Panc1 (cell line): Measurements from ENCODE around the gene PTGR3. TPM values are rescaled to one million over a fixed set of nuclear protein-coding genes. Genes with fewer than 3 reads are reported as not detected.

Source experiments
- ATAC-seq: fragments of 200-7000 bp; cut with Tn5 transposase; 2 replicates; pipeline ENCODE4 v1.9.1; 2020; ENCODE audit warnings: mild to moderate bottlenecking, moderate library complexity
- BruUV-seq: library from RNA; stranded (reverse); fragments of 400-500 nt; replicated peaks from 2 replicates; lab custom pipeline; 2021; lab: Mats Ljungman, UMichigan
- CTCF ChIA-PET: fragments of 300-600 bp; sonication (Branson Sonifier 250); formaldehyde crosslinking; loops from one replicate; lab custom pipeline; 2022; ENCODE audit warnings: antibody characterized with exemption; lab: Charles Lee
- POLR2A ChIA-PET: fragments of 300-600 bp; sonication (Branson Sonifier 250); formaldehyde crosslinking; loops from one replicate; lab custom pipeline; 2022; ENCODE audit warnings: antibody characterized with exemption; lab: Charles Lee
- DNase-seq: peaks from one replicate; pipeline ENCODE4 v3.0.0-alpha.2; 2010; ENCODE audit warnings: low read depth, low spot score
- H3K27ac ChIP-seq: 2 replicates; pipeline ENCODE4 v1.5.1; 2011; ENCODE audit warnings: mild to moderate bottlenecking, low read length, inconsistent platforms
- H3K27me3 ChIP-seq: fragments of 200-500 bp; sonication (Bioruptor generic); 2 replicates; pipeline ENCODE4 v1.6.0; 2014; ENCODE audit warnings: low read length, inconsistent platforms; ENCODE audit not compliant: control insufficient read depth, insufficient read depth
- H3K36me3 ChIP-seq: fragments of 200-500 bp; sonication (Bioruptor generic); 2 replicates; pipeline ENCODE4 v1.5.1; 2014; ENCODE audit warnings: inconsistent platforms, mild to moderate bottlenecking, low read length, moderate library complexity; ENCODE audit not compliant: control insufficient read depth, insufficient read depth
- H3K4me1 ChIP-seq: 2 replicates; pipeline ENCODE4 v1.5.1; 2011; ENCODE audit warnings: inconsistent platforms, mild to moderate bottlenecking, low read length, moderate library complexity; ENCODE audit not compliant: control insufficient read depth, insufficient read depth
- H3K4me3 ChIP-seq, 2 experiments: 2 replicates each; pipeline ENCODE4 v1.5.1; 2011 to 2012; ENCODE audit warnings: low read depth in 2 of 2, low read length in 2 of 2, mild to moderate bottlenecking in 2 of 2, inconsistent platforms in 1 of 2, moderate library complexity in 1 of 2
- H3K9me3 ChIP-seq: fragments of 200-500 bp; sonication (Bioruptor generic); 2 replicates; pipeline ENCODE4 v1.5.1; 2014; ENCODE audit warnings: low read depth, mild to moderate bottlenecking, inconsistent platforms, low read length, moderate library complexity; ENCODE audit not compliant: control insufficient read depth, insufficient read depth
- CTCF ChIP-seq: fragments of 450-650 bp; IDR thresholded peaks from 2 replicates; pipeline ENCODE4 v1.5.1; 2017; ENCODE audit warnings: mild to moderate bottlenecking
- POLR2AphosphoS5 ChIP-seq: IDR thresholded peaks from 2 replicates; pipeline ENCODE4 v1.6.1; 2012; ENCODE audit warnings: mild to moderate bottlenecking, low read depth, low read length, moderate library complexity
- REST ChIP-seq, 2 experiments: IDR thresholded peaks; 2 replicates each; pipeline ENCODE4 v1.6.1; 2011 to 2012; ENCODE audit warnings: low read depth in 2 of 2, control low read depth in 1 of 2, low read length in 1 of 2, mild to moderate bottlenecking in 1 of 2, moderate library complexity in 1 of 2; ENCODE audit not compliant: insufficient read depth in 1 of 2
- SIN3A ChIP-seq: IDR thresholded peaks from 2 replicates; pipeline ENCODE4 v1.6.1; 2012; ENCODE audit warnings: low read depth, mild to moderate bottlenecking, low read length, moderate library complexity, borderline replicate concordance; ENCODE audit not compliant: insufficient read depth
- TCF7L2 ChIP-seq: IDR thresholded peaks from 2 replicates; pipeline ENCODE4 v1.6.1; 2011; ENCODE audit warnings: mild to moderate bottlenecking, low read depth, low read length, inconsistent platforms
- in situ Hi-C: cut with HindIII; loops from 2 replicates; pipeline ENCODE4 v1.10.0; 2016; ENCODE audit warnings: low sequenced_read_pairs, low pct_unique_long_range_greater_than_20kb
- intact Hi-C: fragments of 100-400 bp; cut with micrococcal nuclease; formaldehyde crosslinking; loops from one replicate; pipeline ENCODE4 v1.10.0; 2022; ENCODE audit not compliant: unreplicated experiment
- total RNA-seq: library from RNA; stranded (reverse); gene quantifications from one replicate; pipeline ENCODE4 v1.2.1, GENCODE V29; 2021; ENCODE audit not compliant: unreplicated experiment

PTGR3 gene
- total RNA-seq, 1 experiment from 2014 or later = 45.0 TPM

- Histone ChIP-seq H3K27ac (no peak overlapping the region; the same call in 1 of the 2 replicates), H3K36me3 (peaks cover 3% of the 10 kb centered on the region; the same call in 1 of the 2 replicates), H3K9me3 (no peaks in the 10 kb centered on the region), H3K27me3 (no peaks in the 10 kb centered on the region), H3K4me3 (no peak overlapping the region), H3K4me1 (peaks cover 35% of the 10 kb centered on the region)
- POLR2A ChIA-PET = interaction anchor here (0.7 kb wide), 1 partner anchor 247 kb away, joined by 6 read pairs; no protein-coding TSS in a partner anchor
- TF ChIP-seq REST (IDR thresholded peaks at IDR 0.05; ENCODE audit: insufficient read depth in 1 of 2, low read depth in 2 of 2, low read length in 1 of 2) (no peak), POLR2AphosphoS5 (no peak), CTCF (no peak), SIN3A (no peak), TCF7L2 (no peak)
- ATAC-seq (no peak), DNase-seq (no peak)
- intact Hi-C loops (no loop called here), in situ Hi-C loops (no loop called here)
- BruUV-seq = no TSS peak
- CTCF ChIA-PET = no interaction called here
Observed at GRCh38 chr18:75202696-75203365, 6.1 kb downstream of the PTGR3 start.

- CTCF ChIA-PET = no interaction called here
Observed at GRCh38 chr18:75201282-75202270, 7.4 kb downstream of the PTGR3 start.

More at GRCh38 chr18:75201282-75202270, 7.4 kb downstream of the PTGR3 start:
- BruUV-seq = no TSS peak
- peaks cover 24% of the 10 kb centered on the region for H3K4me1 ChIP-seq
- peaks cover 3% of the 10 kb centered on the region; the same call in 1 of the 2 replicates for H3K36me3 ChIP-seq
- intact Hi-C loops (no loop called here), in situ Hi-C loops (no loop called here)
- no peak for TF ChIP-seq TCF7L2
- ATAC-seq = no peak
- no peak overlapping the region for H3K4me3 ChIP-seq
- POLR2A ChIA-PET = no interaction called here
- H3K27ac ChIP-seq = no peak overlapping the region
- H3K9me3 ChIP-seq = no peaks in the 10 kb centered on the region
- H3K27me3 ChIP-seq = no peaks in the 10 kb centered on the region
- DNase-seq = no peak
